ENCODE data around the gene SELENOH. TPM values are rescaled to one million over a fixed set of nuclear protein-coding genes. Genes with fewer than 3 reads are reported as not detected.

The SELENOH gene
- total and polyA plus RNA-seq, 9 of the 15 experiments (the other 6 are each of a cell fraction or from before 2014, with no cell fraction given) = 16.6 to 299 (median 118) TPM

DNA sequence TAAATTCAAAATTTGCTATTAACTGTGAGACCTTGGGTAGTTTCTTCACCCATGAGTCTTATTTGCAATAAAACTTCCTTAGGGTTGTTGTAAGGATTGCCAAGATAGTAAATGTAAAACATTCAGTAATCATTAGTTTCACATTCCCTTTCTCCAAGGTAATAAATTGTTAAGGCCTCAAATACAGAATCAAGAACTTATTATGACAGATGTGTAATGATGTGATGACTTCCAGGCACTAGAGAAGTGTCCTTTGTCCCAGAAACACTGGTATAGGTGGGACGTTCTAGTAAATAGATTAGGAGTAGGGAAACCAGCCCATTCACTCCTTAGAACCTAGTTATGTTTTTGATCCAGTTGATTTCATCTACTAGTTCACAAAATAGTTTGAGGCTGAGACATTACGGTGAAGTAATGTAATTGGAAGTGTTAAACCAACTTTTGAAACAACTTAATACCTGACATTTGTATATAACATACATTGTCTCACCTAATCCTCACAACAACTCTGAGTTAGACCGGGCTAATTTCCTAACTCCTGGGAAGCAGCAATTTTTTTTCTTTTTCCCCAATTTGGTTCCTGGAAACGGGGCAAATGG is 45.8 kb downstream of the SELENOH start:
- Histone ChIP-seq H3K27ac (ENCODE audit: extremely low read depth, low read depth, low read length) (no peak overlapping the region), H2AFZ (ENCODE audit: low read depth, low read length) (no peak overlapping the region), H3K4me3 (no peak overlapping the region), H3K9ac (ENCODE audit: insufficient read depth in 1 of 2, low read depth in 2 of 2, low read length in 2 of 2) (no peak overlapping the region), H3K79me2 (ENCODE audit: control insufficient read depth, insufficient read depth, low read length) (peaks cover 80% of the 10 kb centered on the region), H3K9me1 (ENCODE audit: control insufficient read depth, insufficient read depth, low read length) (no peaks in the 10 kb centered on the region), H3K36me3 (ENCODE audit: control insufficient read depth, insufficient read depth, low read length) (peaks cover 14% of the 10 kb centered on the region), H3K4me2 (ENCODE audit: insufficient read depth, low read length) (no peak overlapping the region), H3K4me1 (replicated peaks in 1 of 2; ENCODE audit: control insufficient read depth in 2 of 2, insufficient read depth in 2 of 2, low read length in 2 of 2) (peaks cover 6 to 16% of the 10 kb centered on the region in 2 experiments), H4K20me1 (replicated peaks; ENCODE audit: control insufficient read depth, insufficient read depth, low read length) (0 out of 2 replicates have a peak, but pooled peaks cover 3% of the 10 kb centered on the region), H3K9me3 (replicated peaks; ENCODE audit: control insufficient read depth, insufficient read depth, low read depth, low read length) (no peaks in the 10 kb centered on the region), H3K27me3 (ENCODE audit: control insufficient read depth in 2 of 2, insufficient read depth in 2 of 2, low read length in 2 of 2) (no peaks in the 10 kb centered on the region)
- POLR2A ChIA-PET = interaction anchor here (0.9 kb wide), 1 partner anchor 8 kb away, joined by 3 read pairs; no protein-coding TSS in a partner anchor
- FAIRE-seq (no peak), DNase-seq (ENCODE audit: extremely low read depth in 1 of 4, low spot score in 3 of 4) (no peak), ATAC-seq (no peak)
- intact Hi-C loops (cut with micrococcal nuclease) = no loop called here
- TF ChIP-seq TCF7L2 (IDR thresholded peaks at IDR 0.05; ENCODE audit: low read depth, low read length) = no peak
- 70% methylated on average over 4 of the region's 4 CpGs for WGBS (ENCODE audit: insufficient coverage, low coverage, missing lambda C conversion rate)
- in situ Hi-C loops (cut with MboI) = no loop called here
- CTCF ChIA-PET (ENCODE audit: low intra/inter-chr PET ratio) = no interaction called here
- no TSS peak for BruUV-seq (replicated peaks)

GRCh38 chr11:57787920-57788702 is 46.8 kb downstream of the SELENOH start:
- intact Hi-C loops (cut with micrococcal nuclease) = no loop called here
- FAIRE-seq = no peak
- Histone ChIP-seq H3K9ac (ENCODE audit: insufficient read depth in 1 of 2, low read depth in 2 of 2, low read length in 2 of 2) (no peak overlapping the region), H4K20me1 (replicated peaks; ENCODE audit: control insufficient read depth, insufficient read depth, low read length) (0 out of 2 replicates have a peak, but pooled peaks cover 3% of the 10 kb centered on the region), H3K9me3 (replicated peaks; ENCODE audit: control insufficient read depth, insufficient read depth, low read depth, low read length) (no peaks in the 10 kb centered on the region), H2AFZ (ENCODE audit: low read depth, low read length) (no peak overlapping the region), H3K4me1 (replicated peaks in 1 of 2; ENCODE audit: control insufficient read depth in 2 of 2, insufficient read depth in 2 of 2, low read length in 2 of 2) (peaks cover 6 to 11% of the 10 kb centered on the region in 2 experiments), H3K36me3 (ENCODE audit: control insufficient read depth, insufficient read depth, low read length) (peaks cover 8% of the 10 kb centered on the region), H3K79me2 (ENCODE audit: control insufficient read depth, insufficient read depth, low read length) (peaks cover 80% of the 10 kb centered on the region), H3K4me3 (no peak overlapping the region), H3K9me1 (ENCODE audit: control insufficient read depth, insufficient read depth, low read length) (no peaks in the 10 kb centered on the region), H3K27me3 (ENCODE audit: control insufficient read depth in 2 of 2, insufficient read depth in 2 of 2, low read length in 2 of 2) (no peaks in the 10 kb centered on the region), H3K27ac (ENCODE audit: extremely low read depth, low read depth, low read length) (no peak overlapping the region), H3K4me2 (ENCODE audit: insufficient read depth, low read length) (no peak overlapping the region)
- in situ Hi-C loops (cut with MboI) = no loop called here
- peak; percentile 17; the same call in 2 of the 3 replicates for ATAC-seq
- no peak for DNase-seq (ENCODE audit: extremely low read depth in 1 of 4, low spot score in 3 of 4)
- ChIA-PET CTCF (ENCODE audit: low intra/inter-chr PET ratio) (no interaction called here), POLR2A (interaction anchor here (0.7 to 1.6 kb wide), 4 partner anchors 9 to 30 kb away, joined by 3 to 4 read pairs (median 3); partner anchors contain the start of gene CTNND1)
- no TSS peak for BruUV-seq (replicated peaks)
- TF ChIP-seq, protein P1, sequence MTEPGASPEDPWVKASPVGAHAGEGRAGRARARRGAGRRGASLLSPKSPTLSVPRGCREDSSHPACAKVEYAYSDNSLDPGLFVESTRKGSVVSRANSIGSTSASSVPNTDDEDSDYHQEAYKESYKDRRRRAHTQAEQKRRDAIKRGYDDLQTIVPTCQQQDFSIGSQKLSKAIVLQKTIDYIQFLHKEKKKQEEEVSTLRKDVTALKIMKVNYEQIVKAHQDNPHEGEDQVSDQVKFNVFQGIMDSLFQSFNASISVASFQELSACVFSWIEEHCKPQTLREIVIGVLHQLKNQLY (CRISPR knock-in tag; conservative IDR thresholded peaks at IDR 0.05) = no peak
- TF ChIP-seq TCF7 (IDR thresholded peaks at IDR 0.05; ENCODE audit: borderline replicate concordance) (no peak), MTA3 (IDR thresholded peaks at IDR 0.05; ENCODE audit: borderline replicate concordance) (no peak), CCAR2 (IDR thresholded peaks at IDR 0.05; ENCODE audit: low read depth, low read length) (no peak), PTRF (tag; IDR thresholded peaks at IDR 0.05) (no peak), ZNF217 (CRISPR knock-in tag; IDR thresholded peaks at IDR 0.05) (no peak), RBM25 (IDR thresholded peaks at IDR 0.05; ENCODE audit: low read depth, low read length, severe bottlenecking) (no peak), ZNF589 (CRISPR knock-in tag; IDR thresholded peaks at IDR 0.05; ENCODE audit: low read depth) (no peak), NR2F6 (CRISPR knock-in tag; IDR thresholded peaks at IDR 0.05) (no peak), ZNF239 (CRISPR knock-in tag; IDR thresholded peaks at IDR 0.05) (no peak), GATAD2B (IDR thresholded peaks at IDR 0.05; ENCODE audit: borderline replicate concordance) (no peak)
- WGBS (ENCODE audit: insufficient coverage, low coverage, missing lambda C conversion rate) = 77% methylated on average over 6 of the region's 6 CpGs

Data from K562 (cell line).